Activated T-cell treated with anti-CD3 and anti-CD28 coated beads, Interleukin-2, amount 50 U/mL, for 1 hour (primary cell): ENCODE results near the gene HOXB7.

ENCODE experiments used
- DNase-seq: peaks from one replicate; pipeline ENCODE4 v3.0.0-alpha.2; 2020

The HOXB7 gene

DNA sequence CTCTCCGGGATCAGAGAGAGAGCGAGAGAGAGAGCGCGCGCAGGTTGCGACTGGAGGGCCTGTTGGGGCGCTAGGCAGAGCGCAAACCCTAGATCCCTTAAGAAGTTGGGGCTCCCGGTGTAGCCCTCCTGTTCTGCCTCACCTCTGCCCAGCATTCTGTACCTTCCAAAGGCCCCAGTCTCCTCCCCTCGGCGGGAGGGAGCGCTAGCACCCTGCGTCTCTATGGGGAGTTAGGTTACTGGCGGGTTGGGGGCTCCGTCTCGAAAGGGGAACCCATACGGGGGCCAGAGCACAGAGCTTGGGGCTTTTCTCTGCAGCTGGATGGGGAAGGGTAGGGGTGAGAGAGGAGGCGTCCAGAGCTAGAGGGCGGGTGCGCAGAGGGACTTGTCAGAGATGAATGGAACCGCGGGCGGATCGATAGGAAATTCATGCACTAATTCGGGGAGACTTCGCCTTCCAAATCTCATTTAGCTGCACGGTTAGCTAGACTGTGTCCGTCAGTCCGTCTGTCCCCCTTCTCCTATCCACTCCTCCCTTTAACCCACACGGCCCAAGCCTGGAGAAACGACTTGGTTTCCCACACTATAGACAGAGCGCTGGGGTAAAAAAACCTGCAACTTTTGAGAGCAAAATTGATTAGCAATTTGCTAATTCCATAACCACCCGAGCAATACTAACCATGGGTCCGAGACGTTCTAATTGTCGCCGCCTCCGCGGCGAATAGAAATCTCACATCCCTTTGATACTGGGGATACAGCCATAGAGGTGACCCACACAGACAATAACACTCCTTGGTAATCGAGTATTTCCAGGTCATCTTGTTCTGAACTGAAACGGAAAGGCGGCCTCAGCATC lies 32.0 kb downstream of the HOXB7 start:
- no peak for DNase-seq

DNA sequence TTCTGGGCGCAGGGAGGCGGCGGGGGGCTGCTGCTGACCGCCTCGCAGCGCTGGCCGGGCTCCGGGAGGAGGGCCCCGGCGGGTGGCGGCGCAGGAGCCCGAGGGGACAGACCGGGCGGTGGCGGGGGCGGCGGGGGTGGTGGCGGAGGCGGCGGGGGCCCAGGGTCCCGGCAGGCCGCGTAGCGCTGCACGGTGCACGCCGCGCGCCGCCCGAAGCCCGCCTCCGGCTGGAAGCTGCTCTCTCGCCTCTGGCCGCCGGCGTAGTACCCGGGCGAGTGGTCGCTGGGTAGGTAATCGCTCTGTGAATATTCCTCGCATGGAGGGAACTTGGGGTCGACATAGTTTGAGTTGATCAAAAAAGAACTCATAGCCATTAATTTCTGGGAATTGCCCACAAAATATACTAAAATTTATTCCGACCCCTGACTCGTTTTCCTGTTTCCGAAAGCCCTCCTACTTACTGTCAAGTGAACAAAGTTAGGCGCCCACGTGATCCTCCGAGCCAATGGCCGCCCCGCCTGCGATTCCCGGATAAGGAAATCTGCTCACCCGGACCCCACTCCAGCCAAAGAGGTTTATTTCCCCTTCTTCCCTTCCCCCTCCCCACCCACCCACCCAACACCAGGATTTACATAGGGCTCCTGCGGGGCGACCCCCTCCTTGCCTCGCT lies 32.7 kb downstream of the HOXB7 start, which contains the start of gene HOXB4:
Gene HOXB4 (minus strand): TSS at position 405 of the 670 bp plus-strand sequence. CDS start 31 bp downstream, at position 374.
- peak; percentile 64 for DNase-seq

DNA sequence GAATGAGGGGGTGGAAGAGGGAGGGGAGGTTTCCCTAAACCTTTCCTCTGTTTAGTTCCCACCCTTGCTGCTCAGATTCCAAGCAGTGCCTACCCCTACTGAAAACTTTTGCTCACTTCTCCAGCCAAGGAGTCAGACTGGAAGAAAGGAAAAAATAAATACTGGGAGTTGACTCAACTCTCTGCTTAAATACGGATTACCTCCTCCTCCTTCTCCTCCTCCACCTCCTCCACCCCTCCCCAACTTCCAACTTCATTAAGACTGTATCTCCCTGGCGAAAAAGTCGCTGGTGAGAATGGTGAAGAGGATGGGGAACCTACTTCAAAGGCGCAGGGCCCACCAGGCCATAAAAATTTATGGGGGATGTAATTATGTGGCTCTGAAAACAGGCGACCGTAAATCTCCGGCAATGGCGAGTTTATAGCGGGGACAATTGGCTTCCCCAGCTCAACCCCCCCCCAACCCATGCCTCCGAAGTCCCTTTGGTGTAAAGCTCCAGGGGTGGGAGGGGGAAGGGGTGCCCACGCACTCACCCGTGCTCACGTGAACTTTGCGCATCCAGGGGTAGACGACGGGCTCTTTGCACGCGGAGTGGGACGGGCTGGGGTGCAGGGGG lies 33.4 kb downstream of the HOXB7 start:
- no peak for DNase-seq

DNA sequence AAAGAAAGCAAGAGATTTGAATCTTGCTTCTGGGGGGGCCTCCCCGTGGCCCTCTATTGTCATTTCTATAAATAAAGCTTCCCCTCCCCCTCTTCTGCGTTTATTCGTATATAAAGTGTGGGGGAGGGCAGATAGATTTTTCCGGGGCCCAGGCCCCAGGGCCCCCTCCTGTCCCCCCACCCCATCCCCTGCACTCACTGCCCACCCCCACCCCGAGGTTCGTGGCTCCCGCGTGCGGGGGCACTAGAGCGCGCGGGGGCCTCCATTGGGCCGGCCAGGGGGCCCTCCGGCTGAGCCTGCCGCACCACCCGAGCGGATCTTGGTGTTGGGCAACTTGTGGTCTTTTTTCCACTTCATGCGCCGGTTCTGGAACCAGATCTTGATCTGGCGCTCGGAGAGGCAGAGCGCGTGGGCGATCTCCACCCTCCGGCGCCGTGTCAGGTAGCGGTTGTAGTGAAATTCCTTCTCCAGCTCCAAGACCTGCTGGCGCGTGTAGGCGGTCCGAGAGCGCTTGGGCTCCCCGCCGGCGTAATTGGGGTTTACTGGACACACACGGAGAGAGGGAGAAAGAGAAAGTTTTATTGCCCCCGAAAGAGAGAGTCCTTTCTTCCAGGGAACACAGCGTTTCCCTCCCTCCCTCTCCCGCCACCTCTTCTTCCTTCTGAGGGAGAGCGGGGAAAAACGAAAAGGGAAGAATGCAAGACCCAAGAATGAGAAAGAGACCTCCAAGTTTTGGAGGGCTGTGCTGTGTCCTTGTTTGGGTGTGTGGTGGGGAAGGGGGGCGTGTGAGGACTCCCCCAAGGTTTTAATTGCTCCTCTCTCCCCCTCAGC lies 34.1 kb downstream of the HOXB7 start:
- no peak for DNase-seq

DNA sequence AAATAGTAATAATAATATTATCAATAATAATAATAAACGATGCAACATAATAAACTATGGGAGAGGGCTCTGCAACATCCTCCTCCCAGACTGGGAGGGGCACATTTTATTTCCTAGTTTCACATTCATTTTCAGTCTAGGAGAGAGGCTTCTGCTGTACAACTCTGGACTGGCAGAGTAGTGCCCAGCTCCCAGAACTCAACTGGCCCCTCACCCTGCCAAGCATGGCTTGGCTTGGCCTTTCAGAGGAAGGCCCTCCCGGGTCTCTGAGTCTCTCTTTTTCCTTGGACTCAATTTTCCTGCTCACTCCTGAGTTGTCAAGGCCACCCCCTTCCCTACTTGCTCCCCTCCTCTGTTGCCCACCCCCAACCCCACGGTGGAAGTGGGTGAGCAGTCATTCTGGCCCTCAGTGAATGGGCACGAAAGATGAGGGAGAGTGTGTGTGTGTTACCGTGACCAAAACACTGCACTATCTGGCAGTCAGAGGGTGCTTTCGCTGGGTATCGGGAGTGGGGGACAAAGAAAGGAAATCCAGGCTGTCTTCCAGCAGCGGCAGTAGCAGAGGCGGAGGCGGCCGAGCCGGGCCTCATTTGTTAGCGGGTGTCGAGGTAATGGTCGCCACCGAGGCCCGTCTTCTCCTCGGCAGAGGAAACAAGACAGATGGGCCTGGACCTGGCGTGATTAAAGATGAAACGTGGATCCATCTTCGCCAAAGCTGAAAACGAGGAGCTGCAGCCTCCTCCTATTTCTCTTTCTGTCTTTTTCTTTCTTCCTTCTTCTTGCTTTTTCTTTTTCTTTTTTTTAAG lies 34.9 kb downstream of the HOXB7 start:
- DNase-seq: no peak

DNA sequence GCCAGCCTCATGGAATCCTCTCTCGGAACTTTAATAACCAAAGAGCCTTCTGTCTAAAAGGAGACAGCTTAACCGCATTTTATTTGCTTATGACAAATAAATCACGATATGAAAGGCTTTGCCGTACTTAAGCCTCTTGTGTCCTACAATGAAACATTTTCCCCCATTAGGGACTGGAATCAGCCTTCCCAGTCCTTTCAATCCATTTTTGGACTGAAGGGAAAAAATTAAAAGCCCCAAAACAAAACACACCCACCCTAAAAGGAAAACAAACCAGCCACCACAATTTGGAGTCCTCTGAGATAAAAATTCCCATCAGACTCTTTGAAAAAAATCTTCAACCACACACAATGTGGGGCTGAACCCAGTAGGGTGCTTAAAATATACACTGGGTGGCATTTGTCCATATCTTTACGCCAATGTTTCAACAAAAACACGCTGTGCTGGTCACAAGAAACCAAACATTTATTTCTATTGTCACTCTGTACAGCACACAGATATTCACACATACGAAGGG lies 35.7 kb downstream of the HOXB7 start:
- no peak for DNase-seq

DNA sequence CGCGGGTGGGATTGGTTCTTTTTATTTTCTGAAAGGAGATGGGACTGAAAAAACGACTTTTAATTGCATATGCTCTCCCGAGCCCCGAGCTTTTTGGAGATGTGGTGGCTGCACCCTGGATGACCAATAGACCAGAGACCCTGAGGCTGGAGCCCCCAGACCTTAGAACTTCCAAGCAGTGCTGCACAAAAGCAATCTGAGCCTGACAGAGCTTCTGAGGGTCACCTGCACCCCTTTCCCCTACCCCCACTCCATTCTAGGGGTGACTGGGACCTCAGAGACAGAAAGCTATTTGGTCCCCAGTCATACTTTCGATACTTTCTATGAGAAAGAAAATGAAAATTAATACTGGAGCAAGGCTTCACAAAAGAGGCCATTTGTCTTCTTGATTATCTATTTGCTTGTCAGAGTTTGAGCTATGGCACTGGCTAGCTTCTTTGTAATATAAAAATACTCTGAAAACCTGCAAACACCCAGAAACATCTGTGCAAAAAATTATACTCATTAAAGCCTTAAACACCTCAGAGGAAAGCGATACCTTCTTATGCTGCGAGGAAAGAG lies 36.2 kb downstream of the HOXB7 start:
- no peak for DNase-seq

DNA sequence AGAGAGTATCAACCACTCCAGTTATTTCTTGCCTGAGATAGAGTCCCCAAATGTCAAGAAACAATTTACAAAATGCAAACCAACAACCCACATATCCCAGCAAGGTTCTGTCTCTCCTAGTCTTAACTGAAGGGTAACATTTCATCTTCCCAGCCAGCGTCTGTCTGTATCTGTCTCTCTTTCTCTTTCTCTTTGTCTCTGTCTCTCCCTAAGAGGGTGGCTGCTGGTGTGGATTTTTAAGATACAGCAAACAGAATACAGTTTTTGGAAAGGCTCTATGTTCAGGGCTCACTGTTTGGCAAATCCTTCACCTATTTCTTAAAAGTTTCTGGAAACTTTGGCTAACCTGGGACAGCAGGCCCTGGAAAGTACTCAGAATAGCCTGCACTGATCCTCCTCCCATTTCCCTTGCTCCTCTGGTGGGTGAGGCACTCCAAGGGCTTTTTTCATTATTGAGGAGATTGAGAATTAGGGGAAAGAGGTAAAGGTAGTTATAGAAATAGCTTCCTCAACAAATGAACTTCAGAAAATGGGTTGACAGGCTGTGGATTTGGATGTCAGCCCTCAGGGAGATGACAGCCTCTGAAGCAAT lies 38.9 kb downstream of the HOXB7 start:
- no peak for DNase-seq

DNA sequence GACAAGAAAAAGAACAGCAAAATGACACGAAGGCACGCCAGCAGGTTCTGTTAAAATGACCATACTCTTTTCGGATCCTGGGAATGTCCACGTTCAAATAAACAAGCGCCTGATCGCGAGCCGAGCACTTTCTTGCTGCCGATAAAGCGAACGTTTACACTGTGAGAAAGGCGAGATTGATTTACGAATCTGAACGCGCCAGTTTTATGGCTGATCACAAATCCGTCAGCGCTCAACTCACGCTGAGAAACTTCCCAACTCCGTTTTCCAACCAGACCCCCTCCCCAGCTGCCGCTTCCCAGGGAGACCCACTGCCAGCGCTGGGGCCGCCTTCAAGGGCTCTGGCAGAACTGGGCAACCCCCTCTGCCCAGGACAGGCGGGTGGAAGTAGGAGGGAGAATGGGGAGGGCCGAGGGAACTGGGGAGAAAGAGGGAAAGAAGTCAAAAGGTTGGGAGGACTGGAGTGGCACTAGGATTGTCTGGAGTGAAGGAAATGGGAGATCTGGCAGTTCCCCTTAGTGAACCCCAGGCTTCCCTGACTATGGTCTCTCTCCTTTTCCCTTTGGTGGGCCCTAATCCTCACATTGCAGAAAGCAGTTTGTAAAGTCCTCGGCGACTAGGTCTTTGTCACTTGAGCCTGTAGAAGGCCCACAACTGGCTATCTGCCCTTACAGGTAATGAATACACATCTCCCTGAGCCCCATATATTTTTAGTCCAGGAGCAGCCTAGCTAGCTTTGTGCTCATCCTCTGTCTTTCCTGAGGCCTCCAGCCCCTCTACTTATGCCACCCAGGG lies 39.6 kb downstream of the HOXB7 start:
- DNase-seq: no peak

DNA sequence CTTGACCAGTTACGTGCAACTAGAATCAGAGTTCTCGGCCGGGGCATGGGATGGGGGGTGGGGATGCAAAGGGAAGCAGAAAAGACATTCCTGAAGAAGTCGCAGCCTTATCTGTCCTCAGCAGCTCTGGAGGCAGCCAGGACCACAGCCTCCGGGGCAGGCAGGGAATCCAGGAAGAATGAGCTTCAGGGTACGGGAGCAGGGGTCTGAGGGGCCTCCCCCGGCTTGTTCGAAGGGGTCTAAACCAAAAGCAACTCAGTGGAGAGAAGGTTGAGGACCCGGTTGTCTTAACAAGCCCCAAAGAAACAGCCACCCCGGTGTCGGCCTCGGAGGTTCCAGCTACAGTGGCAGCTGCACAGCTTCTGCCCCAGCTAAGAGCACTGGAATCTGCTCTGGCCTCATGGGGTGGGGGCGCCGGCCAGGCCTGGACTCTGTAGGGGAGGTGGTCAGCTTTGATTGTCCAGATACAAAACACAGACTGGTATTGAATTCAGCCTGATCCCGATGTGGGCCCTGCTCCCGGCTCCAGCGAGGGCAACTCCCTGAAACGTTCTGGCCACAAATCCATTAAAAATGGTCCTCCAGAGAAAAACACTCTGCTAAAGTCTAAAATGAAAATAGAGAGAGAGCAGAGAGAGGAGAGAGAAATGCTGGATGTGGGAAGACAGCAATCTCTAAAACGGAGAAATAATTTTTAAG lies 40.3 kb downstream of the HOXB7 start:
- no peak for DNase-seq

DNA sequence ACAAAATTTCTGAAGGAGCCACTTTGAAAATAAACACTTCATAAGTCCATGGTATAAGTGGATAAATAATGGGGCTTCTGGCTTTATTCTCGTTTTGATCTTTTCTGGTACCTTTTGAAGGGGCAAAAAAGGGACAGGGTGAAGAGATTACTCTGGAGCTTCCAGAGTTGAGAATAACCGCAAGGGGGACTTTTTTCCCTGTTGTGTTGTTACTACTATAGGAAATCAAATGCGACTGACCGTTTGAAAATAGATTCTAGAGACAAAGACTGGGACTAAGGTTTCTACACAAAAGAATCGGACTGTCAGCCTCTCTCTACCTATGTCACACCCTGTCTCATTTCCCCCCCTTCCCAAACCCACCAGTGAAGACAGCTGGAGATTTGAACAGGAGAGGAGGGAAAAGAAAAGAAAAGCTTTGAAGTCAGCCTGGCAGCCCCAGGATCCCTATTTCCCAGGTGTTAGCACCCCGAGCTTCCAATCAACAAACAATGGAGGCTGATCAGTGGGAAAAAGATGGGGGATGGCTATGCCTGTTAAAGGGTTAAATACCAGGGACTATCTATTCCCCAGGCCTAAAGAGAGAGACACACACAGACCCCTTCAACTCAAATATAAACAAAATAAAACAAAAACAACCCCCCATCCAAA lies 41.0 kb downstream of the HOXB7 start:
- DNase-seq: no peak

DNA sequence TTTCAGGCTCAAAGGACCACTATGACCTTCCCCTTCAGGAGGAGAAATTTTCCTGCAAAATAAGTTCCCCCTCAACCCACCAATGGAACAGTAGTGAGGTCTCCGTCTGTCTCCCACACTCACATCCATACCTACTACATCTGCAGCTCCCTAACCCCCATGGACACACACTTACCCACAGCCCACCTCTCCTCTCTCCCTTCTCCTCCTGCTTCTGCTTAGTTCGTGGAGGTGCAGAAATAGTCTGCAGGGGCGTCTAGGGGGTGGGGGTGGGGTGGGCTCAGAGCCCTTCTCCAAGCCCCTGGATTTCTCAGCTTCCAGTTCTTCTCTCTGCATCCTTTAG lies 41.6 kb downstream of the HOXB7 start:
- no peak for DNase-seq

DNA sequence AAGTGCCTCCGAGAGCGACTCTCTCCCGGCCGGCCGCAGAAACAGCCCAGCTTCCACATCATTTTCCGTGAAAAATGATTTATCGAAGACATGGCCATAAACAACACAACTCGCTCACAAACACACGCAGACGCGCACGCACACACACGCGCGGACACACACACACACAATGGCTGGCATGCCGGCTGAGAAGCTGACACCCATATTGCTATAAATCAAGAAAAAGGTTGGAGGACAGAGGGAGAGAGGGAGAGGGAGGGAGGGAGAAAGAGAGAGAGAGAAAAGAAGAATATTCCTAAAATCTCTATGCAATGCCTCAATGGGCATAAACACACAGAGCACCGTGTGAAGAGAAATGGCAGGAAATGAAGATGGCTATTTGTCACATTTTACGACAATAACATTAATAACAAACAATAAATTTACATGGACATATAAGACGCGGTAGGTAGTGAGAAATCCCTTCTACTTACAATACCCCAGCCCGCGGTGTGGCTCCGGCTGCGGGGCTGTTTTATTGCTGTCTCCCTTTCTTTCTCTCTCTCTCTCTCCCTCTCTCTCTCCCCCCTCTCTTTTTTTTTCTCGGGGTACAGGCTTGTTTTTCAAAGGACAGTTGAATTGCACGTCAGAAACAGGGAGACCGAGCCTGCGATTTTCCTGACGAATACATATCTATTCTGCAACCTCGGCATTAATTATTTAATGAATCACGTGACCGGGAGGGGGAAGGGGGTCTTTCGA lies 42.1 kb downstream of the HOXB7 start:
- no peak for DNase-seq

DNA sequence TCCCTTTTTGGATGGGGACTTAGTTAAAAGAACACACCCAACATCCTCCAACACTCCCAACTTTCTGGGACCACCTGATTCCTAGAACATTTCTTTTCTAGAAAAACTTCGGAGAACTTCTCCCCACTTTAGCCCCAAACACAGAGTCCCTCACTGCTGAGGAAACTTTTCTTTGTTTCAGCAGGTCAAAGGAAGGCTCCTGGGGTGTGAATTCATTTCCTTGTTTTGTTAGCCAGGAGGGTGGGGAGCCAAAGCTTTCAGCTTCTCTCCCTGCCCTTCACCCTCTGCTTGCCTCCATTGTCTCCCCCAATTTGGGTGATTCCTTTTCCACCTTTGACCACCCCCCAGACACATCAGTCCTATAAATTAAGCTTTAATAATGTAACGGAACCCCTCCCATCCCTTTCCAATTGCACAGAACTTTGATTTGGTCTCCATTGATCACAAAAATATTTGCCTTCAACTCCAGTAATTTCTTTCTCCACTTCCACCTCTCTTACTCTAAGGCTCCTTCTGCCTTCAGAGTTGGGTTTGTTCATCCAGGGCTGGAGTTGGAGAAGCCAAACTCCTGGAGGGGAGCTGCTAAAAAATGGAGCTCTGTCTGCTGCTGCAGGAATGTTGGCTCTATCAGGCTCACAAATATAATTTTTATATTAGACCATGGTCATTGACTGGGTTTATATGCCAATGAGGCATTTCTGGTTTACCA lies 43.0 kb downstream of the HOXB7 start:
- no peak for DNase-seq

DNA sequence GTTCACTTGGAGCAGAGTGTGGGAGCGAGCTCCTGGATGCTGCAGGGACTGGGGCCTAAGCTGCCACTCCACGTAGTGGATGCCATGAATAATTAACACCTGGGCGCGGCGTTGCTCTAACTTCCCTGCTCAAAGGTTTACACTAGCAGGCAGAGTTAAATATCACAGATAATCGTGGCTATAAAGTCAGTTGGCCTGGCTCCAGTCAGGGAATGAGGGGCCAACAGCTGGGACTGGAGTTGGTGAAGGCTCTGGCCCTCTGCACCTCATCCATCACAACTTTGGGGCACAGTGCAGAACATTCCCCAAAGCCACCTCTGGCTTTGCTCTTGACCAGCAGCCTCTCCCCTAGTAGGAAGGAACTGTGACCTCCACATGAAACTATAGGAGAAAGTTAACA lies 43.6 kb downstream of the HOXB7 start:
- no peak for DNase-seq

DNA sequence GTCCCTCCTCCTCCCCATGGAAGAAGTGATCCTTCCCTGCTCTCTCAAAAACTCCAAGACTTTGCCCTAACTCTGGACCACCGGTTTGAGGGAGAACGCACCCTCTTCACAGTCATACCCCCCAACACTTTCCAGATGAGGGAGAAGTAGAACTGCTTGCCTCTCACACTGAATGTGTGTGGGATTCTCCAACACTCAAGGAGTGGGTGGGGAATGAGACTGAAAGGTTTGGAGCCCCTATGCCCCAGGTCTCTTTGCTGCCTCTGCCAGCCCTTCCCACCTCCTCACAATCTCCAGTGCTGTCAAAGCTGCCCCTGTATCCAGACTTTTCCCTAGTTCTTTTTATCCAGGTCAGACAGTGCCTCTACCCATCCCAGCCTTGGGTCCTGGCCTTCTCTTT lies 44.1 kb downstream of the HOXB7 start:
- DNase-seq: no peak

DNA sequence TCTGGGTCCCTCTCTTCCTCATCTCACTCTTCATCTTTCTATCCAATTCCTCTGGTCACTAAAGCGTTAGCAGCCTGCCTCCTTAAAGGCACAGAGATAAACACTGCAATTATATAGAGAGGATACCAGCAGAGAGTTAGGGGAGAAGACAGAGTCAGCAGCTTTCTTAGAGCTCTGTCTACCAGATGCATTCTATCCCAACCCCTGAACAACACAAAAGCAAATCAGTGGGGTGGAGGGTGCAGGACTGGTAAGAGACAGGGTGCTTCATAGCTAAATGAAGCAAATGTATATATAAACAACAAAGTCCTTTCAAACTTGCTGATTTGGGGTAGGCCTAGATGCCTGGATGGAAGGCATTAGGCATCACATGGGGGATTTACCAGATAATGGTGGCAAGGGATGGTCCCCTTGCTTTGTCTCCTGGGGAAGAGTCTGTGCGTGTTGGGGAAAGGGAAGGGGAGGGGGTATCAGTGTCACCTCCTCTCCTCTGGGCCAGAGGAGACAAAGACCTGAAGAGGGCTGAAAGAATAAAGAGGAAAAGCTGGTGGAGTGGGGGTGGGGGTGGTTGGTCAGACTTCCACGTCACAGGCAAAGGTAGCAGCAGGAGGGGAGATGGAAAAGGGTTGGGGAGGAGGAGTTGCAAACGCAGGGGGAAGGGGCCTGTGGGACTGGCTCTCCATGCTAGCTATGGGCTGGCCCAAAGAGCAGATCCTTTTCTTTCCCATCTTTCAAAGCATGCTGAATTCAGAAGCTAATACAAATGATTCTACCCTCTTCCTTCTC lies 44.7 kb downstream of the HOXB7 start:
- DNase-seq: no peak
